HCT116 (cell line): ENCODE data around the gene TLE3. TPM values are rescaled to one million over a fixed set of nuclear protein-coding genes. Genes with fewer than 3 reads are reported as not detected.

Experiments
- ATAC-seq: fragments of 200-7000 bp; cut with Tn5 transposase; 2 replicates; pipeline ENCODE4 v1.9.1; 2020; ENCODE audit warnings: mild to moderate bottlenecking, moderate library complexity
- BruUV-seq: library from RNA; stranded (reverse); fragments of 400-500 nt; replicated peaks from 2 replicates; lab custom pipeline; 2021; lab: Mats Ljungman, UMichigan
- CTCF ChIA-PET: fragments of 300-600 bp; sonication (Branson Sonifier 250); formaldehyde crosslinking; loops from one replicate; lab custom pipeline; 2021; ENCODE audit warnings: antibody characterized with exemption; lab: Charles Lee
- POLR2A ChIA-PET: fragments of 300-600, 350-600 bp; sonication (Branson Sonifier 250); formaldehyde crosslinking; loops from one replicate; lab custom pipeline; 2021; ENCODE audit warnings: antibody characterized with exemption; lab: Charles Lee
- RAD21 ChIA-PET, 2 experiments: fragments of 300-600 bp; sonication (Branson Sonifier 250); formaldehyde crosslinking; loops; one replicate each; lab custom pipeline; 2023; ENCODE audit warnings: low total read pairs in 2 of 2; ENCODE audit not compliant: uncharacterized antibody in 2 of 2, unreplicated experiment in 2 of 2, low non-redundant PET in 1 of 2; lab: Charles Lee
- DNase-seq: peaks from one replicate; pipeline ENCODE4 v3.0.0-alpha.2; 2010; ENCODE audit warnings: low read depth, low spot score
- H2AFZ ChIP-seq: fragments of 200-600 bp; shearing (Covaris generic), sonication (generic); 2 replicates; pipeline ENCODE4 v1.6.1; 2017; ENCODE audit warnings: low read depth, mixed run types, mixed read lengths, antibody characterized with exemption, low read length; ENCODE audit not compliant: poor library complexity, severe bottlenecking
- H3K27ac ChIP-seq: 2 replicates; pipeline ENCODE4 v1.5.1; 2012; ENCODE audit warnings: low read depth, low read length
- H3K27me3 ChIP-seq: fragments of 200-600 bp; sonication (generic); 2 replicates; pipeline ENCODE4 v1.6.1; 2016; ENCODE audit warnings: mixed run types, low read length, mixed read lengths; ENCODE audit not compliant: insufficient read depth
- H3K36me3 ChIP-seq, 2 experiments: fragments of 200-500 bp in 1 of 2; fragments of 200-600 bp in 1 of 2; sonication (Bioruptor generic) in 1 of 2; sonication (generic) in 1 of 2; 2 replicates each; pipeline versions ENCODE4 v1.5.1 to v1.6.1; 2014 to 2016; ENCODE audit warnings: low read length in 2 of 2, inconsistent platforms in 1 of 2, mixed read lengths in 1 of 2, mixed run types in 1 of 2; ENCODE audit not compliant: insufficient read depth in 2 of 2, control insufficient read depth in 1 of 2
- H3K4me1 ChIP-seq, 2 experiments: fragments of 200-600 bp in 1 of 2; sonication (generic) in 1 of 2; 2 replicates each; pipeline versions ENCODE4 v1.5.1 to v1.6.1; 2012 to 2017; ENCODE audit warnings: low read length in 2 of 2, inconsistent platforms in 1 of 2, mild to moderate bottlenecking in 1 of 2, mixed read lengths in 1 of 2, mixed run types in 1 of 2, moderate library complexity in 1 of 2; ENCODE audit not compliant: insufficient read depth in 2 of 2, control insufficient read depth in 1 of 2
- H3K4me2 ChIP-seq: fragments of 200-600 bp; sonication (generic); 2 replicates; pipeline ENCODE4 v1.6.1; 2017; ENCODE audit warnings: mixed run types, low read length, mixed read lengths
- H3K4me3 ChIP-seq, 2 experiments: fragments of 200-600 bp in 1 of 2; sonication (generic) in 1 of 2; replicated peaks in 1 of 2; 2 replicates each; pipeline ENCODE4 v1.5.1; 2011 to 2016; ENCODE audit warnings: low read length in 2 of 2, control low read depth in 1 of 2, low read depth in 1 of 2, mild to moderate bottlenecking in 1 of 2, mixed read lengths in 1 of 2, mixed run types in 1 of 2
- H3K79me2 ChIP-seq: fragments of 200-600 bp; sonication (generic); 2 replicates; pipeline ENCODE4 v1.6.1; 2017; ENCODE audit warnings: mild to moderate bottlenecking, mixed run types, low read length, moderate library complexity, mixed read lengths; ENCODE audit not compliant: insufficient read depth
- H3K9ac ChIP-seq: fragments of 200-600 bp; sonication (generic); 2 replicates; pipeline ENCODE4 v1.6.1; 2016; ENCODE audit warnings: low read length, mixed read lengths
- H3K9me2 ChIP-seq: fragments of 200-600 bp; sonication (generic), shearing (Covaris generic); 2 replicates; pipeline ENCODE4 v1.6.1; 2017; ENCODE audit warnings: mixed run types, mild to moderate bottlenecking, moderate library complexity; ENCODE audit not compliant: insufficient read depth
- H3K9me3 ChIP-seq, 2 experiments: fragments of 200-500 bp in 1 of 2; fragments of 200-600 bp in 1 of 2; sonication (Bioruptor generic) in 1 of 2; sonication (generic) in 1 of 2; 2 replicates each; pipeline ENCODE4 v1.6.1; 2014 to 2017; ENCODE audit warnings: low read length in 2 of 2, mixed read lengths in 2 of 2, inconsistent platforms in 1 of 2, low read depth in 1 of 2, mild to moderate bottlenecking in 1 of 2, mixed run types in 1 of 2, moderate library complexity in 1 of 2; ENCODE audit not compliant: control insufficient read depth in 1 of 2, insufficient read depth in 1 of 2
- H4K20me1 ChIP-seq: fragments of 200-600 bp; sonication (generic), shearing (Covaris generic); 2 replicates; pipeline ENCODE4 v1.6.1; 2017; ENCODE audit warnings: mixed run types, mild to moderate bottlenecking, moderate library complexity; ENCODE audit not compliant: insufficient read depth
- ATF3 ChIP-seq: IDR thresholded peaks from 2 replicates; pipeline ENCODE4 v1.6.1; 2012
- CEBPB ChIP-seq: IDR thresholded peaks from 2 replicates; pipeline ENCODE4 v1.6.1; 2012; ENCODE audit warnings: low read depth
- ELF1 ChIP-seq: IDR thresholded peaks from 2 replicates; pipeline ENCODE4 v1.6.1; 2012; ENCODE audit warnings: low read depth, borderline replicate concordance
- FOSL1 ChIP-seq: IDR thresholded peaks from 2 replicates; pipeline ENCODE4 v1.6.1; 2012; ENCODE audit warnings: low read depth
- JUND ChIP-seq: IDR thresholded peaks from 2 replicates; pipeline ENCODE4 v1.6.1; 2012
- POLR2A ChIP-seq: IDR thresholded peaks from 2 replicates; pipeline ENCODE4 v1.7.0; 2011; ENCODE audit warnings: borderline replicate concordance; ENCODE audit not compliant: insufficient read depth, insufficient read length; ENCODE audit errors: extremely low read depth
- RAD21 ChIP-seq: IDR thresholded peaks from 2 replicates; pipeline ENCODE4 v1.6.1; 2012; ENCODE audit warnings: low read depth, mild to moderate bottlenecking
- ZBTB33 ChIP-seq: IDR thresholded peaks from 2 replicates; pipeline ENCODE4 v1.6.1; 2011; ENCODE audit warnings: mild to moderate bottlenecking, low read length, moderate library complexity; ENCODE audit not compliant: insufficient replicate concordance; ENCODE audit errors: extremely low read depth
- intact Hi-C: fragments of 100-400 bp; cut with micrococcal nuclease; formaldehyde crosslinking; loops from 2 replicates; pipeline ENCODE4 v1.10.0; 2022
- total RNA-seq: library from RNA; stranded (reverse); gene quantifications from one replicate; pipeline ENCODE4 v1.2.1, GENCODE V29; 2021; ENCODE audit not compliant: unreplicated experiment
- TF ChIP-seq, protein P1 (sequence below): IDR thresholded peaks from 2 replicates; pipeline ENCODE4 v1.6.1; 2012; ENCODE audit warnings: low read depth
- TF ChIP-seq, protein P2 (sequence below): IDR thresholded peaks from 2 replicates; pipeline ENCODE4 v1.6.1; 2012

TLE3 gene
- total RNA-seq, 1 experiment from 2014 or later, result 53.9 TPM

DNA sequence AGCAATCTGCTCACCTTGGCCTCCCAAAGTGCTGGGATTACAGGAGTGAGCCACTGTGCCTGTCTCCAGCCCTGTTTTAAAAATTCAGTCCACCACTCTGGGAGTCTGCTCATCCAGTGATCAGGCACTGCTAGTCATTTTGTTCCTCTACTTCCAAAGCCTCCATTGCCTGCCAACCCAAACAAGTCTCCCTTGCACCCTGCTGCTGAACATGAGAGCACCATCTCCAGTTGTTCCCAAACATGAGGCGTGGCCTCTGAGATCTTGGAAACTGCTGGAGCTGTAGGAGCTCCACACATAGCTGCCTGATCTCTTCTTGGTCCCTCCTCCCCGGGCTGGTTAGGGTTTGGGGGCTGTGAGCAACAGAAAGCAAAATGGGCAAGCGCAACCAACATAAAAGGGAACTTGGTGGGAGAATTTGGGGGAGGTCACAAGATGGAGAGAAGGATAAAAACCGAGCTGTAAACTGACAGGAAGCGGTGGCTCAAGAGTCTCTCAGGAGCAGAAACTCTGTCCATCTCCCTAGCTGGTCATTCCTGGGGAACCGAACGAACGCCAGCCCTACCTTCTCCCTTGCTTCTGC lies 49.6 kb upstream of the TLE3 start:
- H3K9me3 ChIP-seq, result no peaks in the 10 kb centered on the region
- no TSS peak for BruUV-seq
- POLR2A ChIA-PET, result no interaction called here
- no peak overlapping the region for H3K27ac ChIP-seq
- no peak overlapping the region for H2AFZ ChIP-seq
- intact Hi-C loops, result no loop called here
- H4K20me1 ChIP-seq, result no peaks in the 10 kb centered on the region
- CTCF ChIA-PET, result no interaction called here
- no peaks in the 10 kb centered on the region for H3K36me3 ChIP-seq
- H3K4me1 ChIP-seq, result peaks cover 0 to 4% of the 10 kb centered on the region in 2 experiments; a peak in 1 of 4 replicates
- no peaks in the 10 kb centered on the region for H3K79me2 ChIP-seq
- no peak for ATAC-seq
- no peak for DNase-seq
- no peak overlapping the region for H3K9ac ChIP-seq
- no peak overlapping the region for H3K4me2 ChIP-seq
- no peak overlapping the region for H3K4me3 ChIP-seq
- RAD21 ChIA-PET, result no interaction called here
- TF ChIP-seq JUND (no peak), CEBPB (no peak), RAD21 (no peak), POLR2A (no peak), ELF1 (no peak), FOSL1 (no peak), ZBTB33 (no peak), ATF3 (no peak)
- TF ChIP-seq, protein P1, sequence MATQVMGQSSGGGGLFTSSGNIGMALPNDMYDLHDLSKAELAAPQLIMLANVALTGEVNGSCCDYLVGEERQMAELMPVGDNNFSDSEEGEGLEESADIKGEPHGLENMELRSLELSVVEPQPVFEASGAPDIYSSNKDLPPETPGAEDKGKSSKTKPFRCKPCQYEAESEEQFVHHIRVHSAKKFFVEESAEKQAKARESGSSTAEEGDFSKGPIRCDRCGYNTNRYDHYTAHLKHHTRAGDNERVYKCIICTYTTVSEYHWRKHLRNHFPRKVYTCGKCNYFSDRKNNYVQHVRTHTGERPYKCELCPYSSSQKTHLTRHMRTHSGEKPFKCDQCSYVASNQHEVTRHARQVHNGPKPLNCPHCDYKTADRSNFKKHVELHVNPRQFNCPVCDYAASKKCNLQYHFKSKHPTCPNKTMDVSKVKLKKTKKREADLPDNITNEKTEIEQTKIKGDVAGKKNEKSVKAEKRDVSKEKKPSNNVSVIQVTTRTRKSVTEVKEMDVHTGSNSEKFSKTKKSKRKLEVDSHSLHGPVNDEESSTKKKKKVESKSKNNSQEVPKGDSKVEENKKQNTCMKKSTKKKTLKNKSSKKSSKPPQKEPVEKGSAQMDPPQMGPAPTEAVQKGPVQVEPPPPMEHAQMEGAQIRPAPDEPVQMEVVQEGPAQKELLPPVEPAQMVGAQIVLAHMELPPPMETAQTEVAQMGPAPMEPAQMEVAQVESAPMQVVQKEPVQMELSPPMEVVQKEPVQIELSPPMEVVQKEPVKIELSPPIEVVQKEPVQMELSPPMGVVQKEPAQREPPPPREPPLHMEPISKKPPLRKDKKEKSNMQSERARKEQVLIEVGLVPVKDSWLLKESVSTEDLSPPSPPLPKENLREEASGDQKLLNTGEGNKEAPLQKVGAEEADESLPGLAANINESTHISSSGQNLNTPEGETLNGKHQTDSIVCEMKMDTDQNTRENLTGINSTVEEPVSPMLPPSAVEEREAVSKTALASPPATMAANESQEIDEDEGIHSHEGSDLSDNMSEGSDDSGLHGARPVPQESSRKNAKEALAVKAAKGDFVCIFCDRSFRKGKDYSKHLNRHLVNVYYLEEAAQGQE, result no peak
- TF ChIP-seq, protein P2, sequence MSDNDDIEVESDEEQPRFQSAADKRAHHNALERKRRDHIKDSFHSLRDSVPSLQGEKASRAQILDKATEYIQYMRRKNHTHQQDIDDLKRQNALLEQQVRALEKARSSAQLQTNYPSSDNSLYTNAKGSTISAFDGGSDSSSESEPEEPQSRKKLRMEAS, result no peak
- H3K27me3 ChIP-seq, result no peaks in the 10 kb centered on the region; the same call in 1 of the 2 replicates
- H3K9me2 ChIP-seq, result no peaks in the 10 kb centered on the region
